Measurements from ENCODE around the gene MAN2A1. TPM values are rescaled to one million over a fixed set of nuclear protein-coding genes. Genes with fewer than 3 reads are reported as not detected.

The MAN2A1 gene
- total RNA-seq, 4 donors from 2014 or later, result 38.3 to 51.9 (median 46.2) TPM

GRCh38 chr5:109916481-109917153 lies 226.9 kb downstream of the MAN2A1 start:
- no peak for TF ChIP-seq CTCF (IDR thresholded peaks at IDR 0.05)
- ATAC-seq (ENCODE audit: low FRiP score), result no peak
- DNase-seq (ENCODE audit: low spot score), result no peak
